Measurements from ENCODE around the gene LDLRAD3.

GRCh38 chr11:36108881-36109589 lies 165.2 kb downstream of the LDLRAD3 start:
- TF ChIP-seq CTCF (IDR thresholded peaks at IDR 0.05) (no peak), EZH2 (IDR thresholded peaks at IDR 0.05) (no peak), EZH2phosphoT487 (IDR thresholded peaks at IDR 0.05) (no peak)
